Liver (tissue), 9 donors: ENCODE data around the gene AMPD3. TPM values are rescaled to one million over a fixed set of nuclear protein-coding genes. Genes with fewer than 3 reads are reported as not detected.

Experiments used
- DNase-seq: peaks from one replicate; pipeline ENCODE4 v3.0.0-alpha.2; 2017; ENCODE audit warnings: low spot score
- H3K27ac ChIP-seq, 2 donors: one replicate each; pipeline ENCODE4 v1.7.0; 2013; ENCODE audit warnings: inconsistent platforms in 2 of 2, low read length in 2 of 2, control low read depth in 1 of 2, low read depth in 1 of 2, mild to moderate bottlenecking in 1 of 2
- H3K27me3 ChIP-seq, 4 donors: one replicate each; pipeline versions ENCODE4 v1.6.1 to v1.7.0; 2013; ENCODE audit warnings: low read length in 3 of 4, inconsistent platforms in 1 of 4, mild to moderate bottlenecking in 1 of 4, moderate library complexity in 1 of 4; ENCODE audit not compliant: control insufficient read depth in 4 of 4, insufficient read depth in 4 of 4
- H3K36me3 ChIP-seq, 4 donors: one replicate each; pipeline versions ENCODE4 v1.6.1 to v1.7.0; 2013; ENCODE audit warnings: low read length in 3 of 4, mild to moderate bottlenecking in 3 of 4, low read depth in 1 of 4, moderate library complexity in 1 of 4; ENCODE audit not compliant: control insufficient read depth in 4 of 4, insufficient read depth in 3 of 4
- H3K4me1 ChIP-seq, 4 donors: one replicate each; pipeline versions ENCODE4 v1.6.1 to v1.7.0; 2013; ENCODE audit warnings: low read length in 3 of 4, mild to moderate bottlenecking in 3 of 4, moderate library complexity in 1 of 4; ENCODE audit not compliant: control insufficient read depth in 4 of 4, insufficient read depth in 4 of 4
- H3K4me3 ChIP-seq, 3 donors: one replicate each; pipeline versions ENCODE4 v1.6.1 to v1.7.0; 2013; ENCODE audit warnings: low read length in 3 of 3, control low read depth in 1 of 3, low read depth in 1 of 3, mild to moderate bottlenecking in 1 of 3
- H3K9ac ChIP-seq, 2 donors: one replicate each; pipeline ENCODE4 v1.7.0; 2013; ENCODE audit warnings: low read length in 2 of 2, mild to moderate bottlenecking in 2 of 2, moderate library complexity in 2 of 2, control low read depth in 1 of 2, low read depth in 1 of 2
- H3K9me3 ChIP-seq, 4 donors: one replicate each; pipeline versions ENCODE4 v1.6.1 to v1.7.0; 2013; ENCODE audit warnings: low read length in 3 of 4; ENCODE audit not compliant: control insufficient read depth in 4 of 4
- CTCF ChIP-seq: fragments of 150-350 bp; IDR thresholded peaks from 2 replicates; pipeline ENCODE4 v1.5.1; 2017; ENCODE audit warnings: improper control_type of control experiment, low read depth, low read length; ENCODE audit not compliant: missing input control
- EGR1 ChIP-seq, 2 donors: IDR thresholded peaks; 2 replicates each; pipeline ENCODE4 v1.6.1; 2016 to 2018; ENCODE audit warnings: antibody characterized with exemption in 2 of 2, low read depth in 2 of 2
- FOXA1 ChIP-seq: IDR thresholded peaks from 2 replicates; pipeline ENCODE4 v1.6.1; 2016; ENCODE audit warnings: antibody characterized with exemption
- FOXA2 ChIP-seq: IDR thresholded peaks from 2 replicates; pipeline ENCODE4 v1.6.1; 2016; ENCODE audit warnings: antibody characterized with exemption
- GABPA ChIP-seq, 2 donors: IDR thresholded peaks in 1 of 2; conservative IDR thresholded peaks in 1 of 2; 2 replicates each; pipeline ENCODE4 v1.6.1; 2016; ENCODE audit warnings: antibody characterized with exemption in 2 of 2, mild to moderate bottlenecking in 1 of 2, moderate library complexity in 1 of 2
- HNF4A ChIP-seq, 2 donors: conservative IDR thresholded peaks; 2 replicates each; pipeline ENCODE4 v1.6.1; 2016; ENCODE audit warnings: antibody characterized with exemption in 2 of 2, mild to moderate bottlenecking in 2 of 2
- JUND ChIP-seq, 2 donors: IDR thresholded peaks; 2 replicates each; pipeline ENCODE4 v1.6.1; 2016; ENCODE audit warnings: antibody characterized with exemption in 2 of 2
- NR2F2 ChIP-seq: IDR thresholded peaks from 2 replicates; pipeline ENCODE4 v1.6.1; 2016; ENCODE audit warnings: antibody characterized with exemption
- RAD21 ChIP-seq, 2 donors: IDR thresholded peaks; 2 replicates each; pipeline ENCODE4 v1.6.1; 2016; ENCODE audit warnings: antibody characterized with exemption in 2 of 2, mild to moderate bottlenecking in 2 of 2
- RXRA ChIP-seq, 2 donors: IDR thresholded peaks; 2 replicates each; pipeline ENCODE4 v1.6.1; 2017 to 2018; ENCODE audit warnings: antibody characterized with exemption in 2 of 2, mild to moderate bottlenecking in 1 of 2
- SP1 ChIP-seq: IDR thresholded peaks from 2 replicates; pipeline ENCODE4 v1.6.1; 2018; ENCODE audit warnings: antibody characterized with exemption, mild to moderate bottlenecking
- TAF1 ChIP-seq: conservative IDR thresholded peaks from 2 replicates; pipeline ENCODE4 v1.6.1; 2016; ENCODE audit warnings: antibody characterized with exemption, mild to moderate bottlenecking
- YY1 ChIP-seq: IDR thresholded peaks from 2 replicates; pipeline ENCODE4 v1.6.1; 2016; ENCODE audit warnings: antibody characterized with exemption, mild to moderate bottlenecking
- WGBS: extraction: QIAGEN DNeasy Blood & Tissue Kit; methylation state at CpG from one replicate; pipeline ENCODE4 v1.1.7; 2013; 5-methylcytosine and 5-hydroxymethylcytosine counted together
- polyA plus RNA-seq, 2 donors: library from polyadenylated mRNA; stranded (reverse) in 1 of 2; unstranded in 1 of 2; fragments of 200-250 nt in 1 of 2; fragments of >200 nt in 1 of 2; fragmentation: Nextera tagmentation in 1 of 2; extraction: Ambion mirVana in 1 of 2; gene quantifications; one replicate each; pipeline versions ENCODE4 v1.2.1 to v1.2.3, GENCODE V29; 2013 to 2015
- total RNA-seq, 2 donors: library from RNA; depleted of rRNA; stranded (reverse); fragments of >200 nt; gene quantifications; one replicate each; pipeline ENCODE4 v1.2.3, GENCODE V29; 2014
- TF ChIP-seq, protein P1 (sequence below): IDR thresholded peaks from 2 replicates; pipeline ENCODE4 v1.6.1; 2016; ENCODE audit warnings: antibody characterized with exemption
- TF ChIP-seq, protein P2 (sequence below): IDR thresholded peaks from 2 replicates; pipeline ENCODE4 v1.6.1; 2016; ENCODE audit warnings: antibody characterized with exemption, mild to moderate bottlenecking
- TF ChIP-seq, protein P3 (sequence below): IDR thresholded peaks from 2 replicates; pipeline ENCODE4 v1.6.1; 2016; ENCODE audit warnings: antibody characterized with exemption
- TF ChIP-seq, protein P4 (sequence below): IDR thresholded peaks from 2 replicates; pipeline ENCODE4 v1.6.1; 2016; ENCODE audit warnings: antibody characterized with exemption
- donor health status: healthy.
- donor health status: healthy.
- donor health status: healthy.
- donor health status: healthy.
- donor health status: healthy.

AMPD3 gene
- total and polyA plus RNA-seq, 4 donors: 0.40 to 7.4 (median 1.1) TPM

DNA sequence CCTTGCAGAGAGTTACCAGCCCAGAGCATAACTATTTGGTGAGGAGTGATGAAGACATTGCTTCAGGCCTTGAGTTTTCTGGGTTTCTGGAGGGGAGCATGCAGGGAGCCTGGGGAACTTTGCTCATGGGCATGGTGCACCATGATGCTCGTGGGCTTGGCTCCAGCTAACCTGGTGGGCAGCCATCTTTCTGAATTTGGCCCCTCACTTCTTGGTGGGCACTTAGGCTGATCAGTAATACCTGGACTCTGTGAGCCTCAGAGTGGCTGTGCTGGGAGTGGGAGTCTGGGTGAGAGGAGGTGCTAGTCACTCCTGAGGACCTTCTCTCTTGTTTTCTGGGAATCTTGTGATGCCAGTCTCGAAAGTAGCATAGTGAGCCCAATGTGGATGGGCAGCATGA, 30.6 kb downstream of the AMPD3 start:
- Histone ChIP-seq H3K9me3 (no peaks in the 10 kb centered on the region), H3K27ac (no peak overlapping the region), H3K4me1 (no peaks in the 10 kb centered on the region), H3K36me3 (peaks cover 0 to 7% (median under 1%) of the 10 kb centered on the region in 4 donors), H3K9ac (no peak overlapping the region), H3K27me3 (no peaks in the 10 kb centered on the region), H3K4me3 (no peak overlapping the region)
- 60% methylated on average over 2 of the region's 2 CpGs for WGBS
- TF ChIP-seq CTCF: no peak
- DNase-seq: no peak

DNA sequence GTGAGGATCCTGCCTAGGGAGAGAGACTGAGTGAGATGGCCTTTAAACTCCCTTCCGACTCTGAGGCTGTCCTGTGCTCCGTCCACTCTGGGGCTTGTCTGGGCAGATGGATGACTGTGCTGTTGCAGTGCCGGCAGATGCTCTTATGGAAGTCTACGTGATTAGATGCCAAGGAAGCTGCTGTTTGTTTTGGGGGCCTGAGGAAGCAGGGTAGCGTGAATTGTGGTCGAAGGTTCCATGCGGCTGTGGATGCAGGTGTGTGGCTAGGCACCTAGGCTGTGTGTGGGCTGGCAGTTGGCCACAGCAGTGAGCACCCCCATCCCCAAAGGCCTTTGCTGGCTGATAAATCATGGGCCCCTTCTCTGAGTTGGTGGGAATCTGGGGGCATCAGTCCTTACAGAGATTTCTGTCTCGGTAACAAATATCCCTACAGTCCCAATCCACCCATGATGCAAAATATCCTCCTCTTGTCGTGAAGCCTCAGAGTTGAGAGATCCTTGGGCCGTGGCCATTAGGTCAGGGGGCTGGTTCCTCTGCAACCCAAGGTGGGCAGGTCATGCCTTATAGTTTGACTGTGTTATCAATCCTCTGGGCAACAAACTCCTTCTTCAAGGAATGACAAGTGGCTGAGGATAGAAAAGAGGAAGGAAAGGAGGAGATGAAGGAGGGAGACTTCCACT, 31.2 kb downstream of the AMPD3 start:
- DNase-seq: no peak
- Histone ChIP-seq H3K27me3 (no peaks in the 10 kb centered on the region), H3K4me3 (no peak overlapping the region), H3K9ac (no peak overlapping the region), H3K36me3 (peaks cover 0 to 7% (median under 1%) of the 10 kb centered on the region in 4 donors), H3K4me1 (peaks cover 0 to under 1% (median 0%) of the 10 kb centered on the region in 4 donors), H3K9me3 (no peaks in the 10 kb centered on the region), H3K27ac (no peak overlapping the region)
- no peak for TF ChIP-seq RXRA (IDR thresholded peaks at IDR 0.05)
- TF ChIP-seq NR2F2: no peak
- TF ChIP-seq, protein P1, sequence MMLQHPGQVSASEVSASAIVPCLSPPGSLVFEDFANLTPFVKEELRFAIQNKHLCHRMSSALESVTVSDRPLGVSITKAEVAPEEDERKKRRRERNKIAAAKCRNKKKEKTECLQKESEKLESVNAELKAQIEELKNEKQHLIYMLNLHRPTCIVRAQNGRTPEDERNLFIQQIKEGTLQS: no peak
- no peak for TF ChIP-seq HNF4A (conservative IDR thresholded peaks at IDR 0.05)
- TF ChIP-seq FOXA2: no peak
- no peak for TF ChIP-seq YY1
- TF ChIP-seq GABPA (IDR thresholded peaks at IDR 0.05 in 1 of 2, conservative IDR thresholded peaks at IDR 0.05 in 1 of 2): no peak
- TF ChIP-seq, protein P2, sequence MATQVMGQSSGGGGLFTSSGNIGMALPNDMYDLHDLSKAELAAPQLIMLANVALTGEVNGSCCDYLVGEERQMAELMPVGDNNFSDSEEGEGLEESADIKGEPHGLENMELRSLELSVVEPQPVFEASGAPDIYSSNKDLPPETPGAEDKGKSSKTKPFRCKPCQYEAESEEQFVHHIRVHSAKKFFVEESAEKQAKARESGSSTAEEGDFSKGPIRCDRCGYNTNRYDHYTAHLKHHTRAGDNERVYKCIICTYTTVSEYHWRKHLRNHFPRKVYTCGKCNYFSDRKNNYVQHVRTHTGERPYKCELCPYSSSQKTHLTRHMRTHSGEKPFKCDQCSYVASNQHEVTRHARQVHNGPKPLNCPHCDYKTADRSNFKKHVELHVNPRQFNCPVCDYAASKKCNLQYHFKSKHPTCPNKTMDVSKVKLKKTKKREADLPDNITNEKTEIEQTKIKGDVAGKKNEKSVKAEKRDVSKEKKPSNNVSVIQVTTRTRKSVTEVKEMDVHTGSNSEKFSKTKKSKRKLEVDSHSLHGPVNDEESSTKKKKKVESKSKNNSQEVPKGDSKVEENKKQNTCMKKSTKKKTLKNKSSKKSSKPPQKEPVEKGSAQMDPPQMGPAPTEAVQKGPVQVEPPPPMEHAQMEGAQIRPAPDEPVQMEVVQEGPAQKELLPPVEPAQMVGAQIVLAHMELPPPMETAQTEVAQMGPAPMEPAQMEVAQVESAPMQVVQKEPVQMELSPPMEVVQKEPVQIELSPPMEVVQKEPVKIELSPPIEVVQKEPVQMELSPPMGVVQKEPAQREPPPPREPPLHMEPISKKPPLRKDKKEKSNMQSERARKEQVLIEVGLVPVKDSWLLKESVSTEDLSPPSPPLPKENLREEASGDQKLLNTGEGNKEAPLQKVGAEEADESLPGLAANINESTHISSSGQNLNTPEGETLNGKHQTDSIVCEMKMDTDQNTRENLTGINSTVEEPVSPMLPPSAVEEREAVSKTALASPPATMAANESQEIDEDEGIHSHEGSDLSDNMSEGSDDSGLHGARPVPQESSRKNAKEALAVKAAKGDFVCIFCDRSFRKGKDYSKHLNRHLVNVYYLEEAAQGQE: no peak
- TF ChIP-seq SP1: no peak
- no peak for TF ChIP-seq TAF1
- TF ChIP-seq FOXA1: no peak
- TF ChIP-seq JUND (IDR thresholded peaks at IDR 0.05): no peak
- TF ChIP-seq EGR1 (IDR thresholded peaks at IDR 0.05; ENCODE audit: low read depth in 2 of 2): no peak
- TF ChIP-seq CTCF: no peak
- TF ChIP-seq, protein P3, sequence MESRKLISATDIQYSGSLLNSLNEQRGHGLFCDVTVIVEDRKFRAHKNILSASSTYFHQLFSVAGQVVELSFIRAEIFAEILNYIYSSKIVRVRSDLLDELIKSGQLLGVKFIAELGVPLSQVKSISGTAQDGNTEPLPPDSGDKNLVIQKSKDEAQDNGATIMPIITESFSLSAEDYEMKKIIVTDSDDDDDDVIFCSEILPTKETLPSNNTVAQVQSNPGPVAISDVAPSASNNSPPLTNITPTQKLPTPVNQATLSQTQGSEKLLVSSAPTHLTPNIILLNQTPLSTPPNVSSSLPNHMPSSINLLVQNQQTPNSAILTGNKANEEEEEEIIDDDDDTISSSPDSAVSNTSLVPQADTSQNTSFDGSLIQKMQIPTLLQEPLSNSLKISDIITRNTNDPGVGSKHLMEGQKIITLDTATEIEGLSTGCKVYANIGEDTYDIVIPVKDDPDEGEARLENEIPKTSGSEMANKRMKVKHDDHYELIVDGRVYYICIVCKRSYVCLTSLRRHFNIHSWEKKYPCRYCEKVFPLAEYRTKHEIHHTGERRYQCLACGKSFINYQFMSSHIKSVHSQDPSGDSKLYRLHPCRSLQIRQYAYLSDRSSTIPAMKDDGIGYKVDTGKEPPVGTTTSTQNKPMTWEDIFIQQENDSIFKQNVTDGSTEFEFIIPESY: no peak
- no peak for TF ChIP-seq RAD21 (IDR thresholded peaks at IDR 0.05)
- TF ChIP-seq, protein P4, sequence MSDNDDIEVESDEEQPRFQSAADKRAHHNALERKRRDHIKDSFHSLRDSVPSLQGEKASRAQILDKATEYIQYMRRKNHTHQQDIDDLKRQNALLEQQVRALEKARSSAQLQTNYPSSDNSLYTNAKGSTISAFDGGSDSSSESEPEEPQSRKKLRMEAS: no peak
- WGBS: 96% methylated on average over 10 of the region's 10 CpGs
